Measurements from ENCODE around the gene PDE11A.

- no peak for TF ChIP-seq POLR2AphosphoS5 (IDR thresholded peaks at IDR 0.05; ENCODE audit: low read depth)
- TF ChIP-seq CTCF (conservative IDR thresholded peaks at IDR 0.05; ENCODE audit: low read depth in 2 of 2): no peak
- TF ChIP-seq EZH2 (IDR thresholded peaks at IDR 0.05; ENCODE audit: low read depth, unreplicated experiment): no peak
- no peak for TF ChIP-seq REST (IDR thresholded peaks at IDR 0.05; ENCODE audit: unreplicated experiment)
- TF ChIP-seq EZH2phosphoT487 (IDR thresholded peaks at IDR 0.05; ENCODE audit: unreplicated experiment): no peak
- TF ChIP-seq ZNF114 (CRISPR knock-in tag; IDR thresholded peaks at IDR 0.05): no peak
- no peak for TF ChIP-seq CREB1 (CRISPR knock-in tag; IDR thresholded peaks at IDR 0.05; ENCODE audit: low read depth)
- TF ChIP-seq ZNF331 (CRISPR knock-in tag; IDR thresholded peaks at IDR 0.05; ENCODE audit: low read depth): no peak
- TF ChIP-seq ETS1 (IDR thresholded peaks at IDR 0.05): no peak
- no peak for TF ChIP-seq ZNF462 (CRISPR knock-in tag; IDR thresholded peaks at IDR 0.05)
- no peak for TF ChIP-seq JUNB (IDR thresholded peaks at IDR 0.05; ENCODE audit: unreplicated experiment)
- TF ChIP-seq NANOG (IDR thresholded peaks at IDR 0.05; ENCODE audit: borderline replicate concordance): no peak
Observed at GRCh38 chr2:178088774-178089270, 16.2 kb upstream of the PDE11A start.
